Brain microvascular endothelial cell (primary cell): Measurements from ENCODE around the gene SEMA3A.

Source experiments
- DNase-seq: peaks from one replicate; pipeline ENCODE4 v3.0.0-alpha.2; 2020
- H3K27ac ChIP-seq: fragments of 250-450 bp; sonication (Bioruptor Pico); 2 replicates; pipeline ENCODE4 v1.5.1; 2020; ENCODE audit warnings: mild to moderate bottlenecking, moderate library complexity
- H3K27me3 ChIP-seq: fragments of 250-450 bp; sonication (Bioruptor Pico); replicated peaks from 2 replicates; pipeline ENCODE4 v1.5.1; 2020; ENCODE audit warnings: mild to moderate bottlenecking
- H3K36me3 ChIP-seq: fragments of 250-450 bp; sonication (Bioruptor Pico); replicated peaks from 2 replicates; pipeline ENCODE4 v1.5.1; 2020; ENCODE audit warnings: mild to moderate bottlenecking
- H3K4me3 ChIP-seq: 2 replicates; pipeline ENCODE4 v1.5.1; 2011; ENCODE audit warnings: low read depth, mild to moderate bottlenecking, control low read depth, low read length, moderate library complexity
- CTCF ChIP-seq: IDR thresholded peaks from 2 replicates; pipeline ENCODE4 v1.5.1; 2011; ENCODE audit warnings: low read depth, mild to moderate bottlenecking, moderate library complexity, low read length, control low read depth, inconsistent platforms; ENCODE audit errors: missing control alignments
- in situ Hi-C: cut with HindIII; loops from 2 replicates; pipeline ENCODE4 v1.10.0; 2017; ENCODE audit warnings: low sequenced_read_pairs, low pct_ligation_motif_present

Gene SEMA3A

GRCh38 chr7:84181628-84182027 lies 13.0 kb downstream of the SEMA3A start:
- Histone ChIP-seq H3K27me3 (no peaks in the 10 kb centered on the region), H3K27ac (no peak overlapping the region), H3K36me3 (no peaks in the 10 kb centered on the region), H3K4me3 (no peak overlapping the region)
- no peak for TF ChIP-seq CTCF
- in situ Hi-C loops: no loop called here
- no peak for DNase-seq

GRCh38 chr7:84177758-84178412 lies 16.7 kb downstream of the SEMA3A start:
- no peak for TF ChIP-seq CTCF
- in situ Hi-C loops: no loop called here
- no peak for DNase-seq
- H3K27me3 ChIP-seq: no peaks in the 10 kb centered on the region
- no peak overlapping the region for H3K27ac ChIP-seq
- no peak overlapping the region for H3K4me3 ChIP-seq
- no peaks in the 10 kb centered on the region for H3K36me3 ChIP-seq

- DNase-seq: no peak
- in situ Hi-C loops: no loop called here
- Histone ChIP-seq H3K27me3 (no peaks in the 10 kb centered on the region), H3K4me3 (no peak overlapping the region), H3K36me3 (no peaks in the 10 kb centered on the region), H3K27ac (no peak overlapping the region)
- TF ChIP-seq CTCF: no peak
Observed at GRCh38 chr7:84176716-84177115, 17.9 kb downstream of the SEMA3A start.

GRCh38 chr7:84175461-84175860 lies 19.1 kb downstream of the SEMA3A start:
- TF ChIP-seq CTCF: no peak
- DNase-seq: no peak
- Histone ChIP-seq H3K36me3 (no peaks in the 10 kb centered on the region), H3K4me3 (no peak overlapping the region), H3K27ac (no peak overlapping the region), H3K27me3 (no peaks in the 10 kb centered on the region)
- in situ Hi-C loops: no loop called here

- Histone ChIP-seq H3K4me3 (no peak overlapping the region), H3K27ac (no peak overlapping the region), H3K36me3 (no peaks in the 10 kb centered on the region), H3K27me3 (no peaks in the 10 kb centered on the region)
- in situ Hi-C loops: no loop called here
- no peak for TF ChIP-seq CTCF
- no peak for DNase-seq
Observed at GRCh38 chr7:84170646-84171045, 23.9 kb downstream of the SEMA3A start.

GRCh38 chr7:84162584-84162983 lies 32.0 kb downstream of the SEMA3A start:
- no peaks in the 10 kb centered on the region for H3K27me3 ChIP-seq
- in situ Hi-C loops: no loop called here
- no peak for DNase-seq
- no peak overlapping the region for H3K4me3 ChIP-seq
- H3K36me3 ChIP-seq: no peaks in the 10 kb centered on the region
- no peak overlapping the region for H3K27ac ChIP-seq
- TF ChIP-seq CTCF: no peak
